Measurements from ENCODE around the gene NEIL3. TPM values are rescaled to one million over a fixed set of nuclear protein-coding genes. Genes with fewer than 3 reads are reported as not detected.

The NEIL3 gene
- total and polyA plus RNA-seq, 2 donors (not counting 1 experiment from before 2014, with no cell fraction given): 0.15 TPM; not detected in 1

- ATAC-seq (ENCODE audit: low read depth) (no peak), DNase-seq (no peak)
- POLR2A ChIA-PET: no interaction called here
- Histone ChIP-seq H2AFZ (ENCODE audit: insufficient read depth, low read depth, low read length, poor library complexity, severe bottlenecking) (no peak overlapping the region), H3K27ac (ENCODE audit: low read length in 2 of 2) (no peak overlapping the region), H3K36me3 (replicated peaks in 1 of 2; ENCODE audit: control extremely low read depth in 1 of 2, control insufficient read depth in 1 of 2, extremely low read depth in 1 of 2, insufficient read depth in 2 of 2, low read length in 1 of 2) (no peaks in the 10 kb centered on the region), H3K4me1 (ENCODE audit: control insufficient read depth in 2 of 2, insufficient read depth in 2 of 2, low read length in 2 of 2) (peaks cover 0 to under 1% of the 10 kb centered on the region in 2 donors), H3K4me2 (replicated peaks; ENCODE audit: low read depth, low read length, poor library complexity, severe bottlenecking) (no peak overlapping the region), H3K9me3 (ENCODE audit: control extremely low read depth in 1 of 3, control insufficient read depth in 2 of 3, insufficient read depth in 1 of 3, low read length in 2 of 3) (no peaks in the 10 kb centered on the region), H4K20me1 (ENCODE audit: control insufficient read depth, insufficient read depth, low read length, poor library complexity, severe bottlenecking) (no peaks in the 10 kb centered on the region), H3K27me3 (replicated peaks in 1 of 4; ENCODE audit: control extremely low read depth in 1 of 4, control insufficient read depth in 3 of 4, insufficient read depth in 4 of 4, low read length in 3 of 4) (no peaks in the 10 kb centered on the region), H3K4me3 (ENCODE audit: control extremely low read depth in 1 of 5, extremely low read depth in 1 of 5, insufficient read depth in 1 of 5, low read depth in 2 of 5, low read length in 4 of 5) (no peak overlapping the region), H3K9ac (ENCODE audit: low read length) (no peak overlapping the region), H3K79me2 (ENCODE audit: control insufficient read depth, insufficient read depth, low read length) (no peaks in the 10 kb centered on the region)
- CTCF ChIA-PET: interaction anchor here (1.3 kb wide), 1 partner anchor 17 kb away, joined by 4 read pairs; no protein-coding TSS in a partner anchor
- H3K27me3 Mint-ChIP-seq: no peaks in the 10 kb centered on the region
- TF ChIP-seq EZH2 (IDR thresholded peaks at IDR 0.05; ENCODE audit: borderline replicate concordance, insufficient read depth, low read depth, low read length, poor library complexity, severe bottlenecking) (no peak), CTCF (IDR thresholded peaks at IDR 0.05) (no peak)
- H3K4me3 Mint-ChIP-seq: no peak overlapping the region
- H3K9me3 Mint-ChIP-seq (ENCODE audit: insufficient read depth): no peaks in the 10 kb centered on the region
- intact Hi-C loops (cut with micrococcal nuclease): no loop called here
- H3K4me1 Mint-ChIP-seq: peaks cover 6% of the 10 kb centered on the region
- H3K27ac Mint-ChIP-seq: no peak overlapping the region
- WGBS (ENCODE audit: insufficient coverage): 83% methylated on average over 1 of the region's 3 CpGs
These were observed 12.0 kb downstream of the NEIL3 start for GRCh38 chr4:177321647-177322046.

- Mint-ChIP-seq H3K27ac (no peak overlapping the region), H3K4me3 (no peak overlapping the region), H3K4me1 (peaks cover 5% of the 10 kb centered on the region), H3K9me3 (ENCODE audit: insufficient read depth) (no peaks in the 10 kb centered on the region), H3K27me3 (no peaks in the 10 kb centered on the region)
- H4K20me1 ChIP-seq (ENCODE audit: control insufficient read depth, insufficient read depth, low read length, poor library complexity, severe bottlenecking): no peaks in the 10 kb centered on the region
- WGBS (ENCODE audit: insufficient coverage): no CpG with 5 or more reads among the region's 7 CpGs
- no peaks in the 10 kb centered on the region for H3K79me2 ChIP-seq (ENCODE audit: control insufficient read depth, insufficient read depth, low read length)
- no peak overlapping the region for H3K4me3 ChIP-seq (ENCODE audit: control extremely low read depth in 1 of 5, extremely low read depth in 1 of 5, insufficient read depth in 1 of 5, low read depth in 2 of 5, low read length in 4 of 5)
- no peaks in the 10 kb centered on the region for H3K4me1 ChIP-seq (ENCODE audit: control insufficient read depth in 2 of 2, insufficient read depth in 2 of 2, low read length in 2 of 2)
- ATAC-seq (ENCODE audit: low read depth) (no peak), DNase-seq (no peak)
- CTCF ChIA-PET: interaction anchor here (1.3 to 1.6 kb wide), 2 partner anchors 17 to 275 kb away, joined by 3 to 4 read pairs; no protein-coding TSS in a partner anchor
- TF ChIP-seq EZH2 (IDR thresholded peaks at IDR 0.05; ENCODE audit: borderline replicate concordance, insufficient read depth, low read depth, low read length, poor library complexity, severe bottlenecking): no peak
- no peak for TF ChIP-seq CTCF (IDR thresholded peaks at IDR 0.05)
- POLR2A ChIA-PET: no interaction called here
- H3K36me3 ChIP-seq (replicated peaks in 1 of 2; ENCODE audit: control extremely low read depth in 1 of 2, control insufficient read depth in 1 of 2, extremely low read depth in 1 of 2, insufficient read depth in 2 of 2, low read length in 1 of 2): no peaks in the 10 kb centered on the region
- intact Hi-C loops (cut with micrococcal nuclease): no loop called here
- no peaks in the 10 kb centered on the region for H3K27me3 ChIP-seq (replicated peaks in 1 of 4; ENCODE audit: control extremely low read depth in 1 of 4, control insufficient read depth in 3 of 4, insufficient read depth in 4 of 4, low read length in 3 of 4)
- no peak overlapping the region for H3K9ac ChIP-seq (ENCODE audit: low read length)
- H2AFZ ChIP-seq (ENCODE audit: insufficient read depth, low read depth, low read length, poor library complexity, severe bottlenecking): no peak overlapping the region
- H3K4me2 ChIP-seq (replicated peaks; ENCODE audit: low read depth, low read length, poor library complexity, severe bottlenecking): no peak overlapping the region
- no peak overlapping the region for H3K27ac ChIP-seq (ENCODE audit: low read length in 2 of 2)
- H3K9me3 ChIP-seq (ENCODE audit: control extremely low read depth in 1 of 3, control insufficient read depth in 2 of 3, insufficient read depth in 1 of 3, low read length in 2 of 3): no peaks in the 10 kb centered on the region
These were observed 12.6 kb downstream of the NEIL3 start for GRCh38 chr4:177322266-177322665.
